GM23248 (cell line): ENCODE results near the gene ADAM10. TPM values are rescaled to one million over a fixed set of nuclear protein-coding genes. Genes with fewer than 3 reads are reported as not detected.

Experiments
- DNase-seq: peaks from one replicate; pipeline ENCODE4 v3.0.0-alpha.2; 2015
- H2AFZ ChIP-seq: fragments of 200-600 bp; sonication (generic); 2 replicates; pipeline ENCODE4 v1.6.1; 2016; ENCODE audit warnings: antibody characterized with exemption
- H3F3A ChIP-seq: fragments of 200-600 bp; sonication (generic); 2 replicates; pipeline ENCODE4 v1.6.1; 2016; ENCODE audit warnings: mild to moderate bottlenecking, antibody characterized with exemption, mixed run types; ENCODE audit not compliant: insufficient read depth
- H3K27ac ChIP-seq: fragments of 200-600 bp; sonication (generic); 2 replicates; pipeline ENCODE4 v1.5.1; 2016; ENCODE audit warnings: mild to moderate bottlenecking
- H3K27me3 ChIP-seq: fragments of 200-600 bp; sonication (generic); replicated peaks from 2 replicates; pipeline ENCODE4 v1.6.1; 2016; ENCODE audit warnings: mild to moderate bottlenecking; ENCODE audit not compliant: insufficient read depth
- H3K36me3 ChIP-seq: fragments of 200-600 bp; sonication (generic); 2 replicates; pipeline ENCODE4 v1.6.1; 2016; ENCODE audit warnings: low read depth, mild to moderate bottlenecking
- H3K4me1 ChIP-seq: fragments of 200-600 bp; sonication (generic); 2 replicates; pipeline ENCODE4 v1.6.1; 2016; ENCODE audit warnings: mild to moderate bottlenecking; ENCODE audit not compliant: insufficient read depth
- H3K4me2 ChIP-seq: fragments of 200-600 bp; sonication (generic); one replicate; pipeline ENCODE4 v1.6.1; 2016; ENCODE audit warnings: mild to moderate bottlenecking; ENCODE audit not compliant: unreplicated experiment
- H3K4me3 ChIP-seq: fragments of 200-600 bp; sonication (generic); 2 replicates; pipeline ENCODE4 v1.5.1; 2016; ENCODE audit warnings: mild to moderate bottlenecking
- H3K79me2 ChIP-seq: fragments of 200-600 bp; sonication (generic); 2 replicates; pipeline ENCODE4 v1.6.1; 2016; ENCODE audit warnings: mild to moderate bottlenecking; ENCODE audit not compliant: insufficient read depth
- H3K9ac ChIP-seq: fragments of 200-600 bp; sonication (generic); 2 replicates; pipeline ENCODE4 v1.6.1; 2016; ENCODE audit warnings: mild to moderate bottlenecking
- H3K9me2 ChIP-seq: fragments of 200-600 bp; sonication (generic); 2 replicates; pipeline ENCODE4 v1.6.1; 2016; ENCODE audit warnings: mixed run types, mild to moderate bottlenecking, moderate library complexity; ENCODE audit not compliant: insufficient read depth
- H3K9me3 ChIP-seq: fragments of 200-600 bp; sonication (generic); one replicate; pipeline ENCODE4 v1.6.1; 2017; ENCODE audit warnings: low read depth
- H4K20me1 ChIP-seq: fragments of 200-600 bp; sonication (generic); 2 replicates; pipeline ENCODE4 v1.6.0; 2016; ENCODE audit not compliant: insufficient read depth
- EZH2 ChIP-seq: fragments of 200-600 bp; sonication (generic); IDR thresholded peaks from 2 replicates; pipeline ENCODE4 v1.6.1; 2018; ENCODE audit warnings: antibody characterized with exemption, mild to moderate bottlenecking; ENCODE audit not compliant: insufficient read depth, poor library complexity, severe bottlenecking
- EZH2phosphoT487 ChIP-seq: fragments of 200-600 bp; sonication (generic); IDR thresholded peaks from 2 replicates; pipeline ENCODE4 v1.6.1; 2018; ENCODE audit warnings: antibody characterized with exemption, moderate library complexity, mild to moderate bottlenecking, low read depth; ENCODE audit not compliant: insufficient read depth
- WGBS, 2 experiments: methylation state at CpG; one replicate each; pipeline ENCODE4 v1.1.6; 2015 to 2017; ENCODE audit warnings: low lambda C conversion rate in 2 of 2, low coverage in 1 of 2; ENCODE audit errors: missing lambda C conversion rate in 2 of 2; 5-methylcytosine and 5-hydroxymethylcytosine counted together
- in situ Hi-C: fragments of 300-500 bp; cut with MboI; formaldehyde crosslinking; loops from 2 replicates; pipeline ENCODE4 v1.15.0; 2020
- polyA plus RNA-seq: library from polyadenylated mRNA; unstranded; fragments of >200 nt; fragmentation: Nextera tagmentation; extraction: Ambion mirVana; gene quantifications from 2 replicates; pipeline ENCODE4 v1.2.1, GENCODE V29; 2016
- total RNA-seq: library from RNA; depleted of rRNA; stranded (reverse); fragments of >200 nt; shearing (Covaris generic); gene quantifications from 2 replicates; pipeline ENCODE4 v1.2.3, GENCODE V29; 2014

The ADAM10 gene
- total and polyA plus RNA-seq, 2 experiments from 2014 or later = 171 to 190 TPM

DNA sequence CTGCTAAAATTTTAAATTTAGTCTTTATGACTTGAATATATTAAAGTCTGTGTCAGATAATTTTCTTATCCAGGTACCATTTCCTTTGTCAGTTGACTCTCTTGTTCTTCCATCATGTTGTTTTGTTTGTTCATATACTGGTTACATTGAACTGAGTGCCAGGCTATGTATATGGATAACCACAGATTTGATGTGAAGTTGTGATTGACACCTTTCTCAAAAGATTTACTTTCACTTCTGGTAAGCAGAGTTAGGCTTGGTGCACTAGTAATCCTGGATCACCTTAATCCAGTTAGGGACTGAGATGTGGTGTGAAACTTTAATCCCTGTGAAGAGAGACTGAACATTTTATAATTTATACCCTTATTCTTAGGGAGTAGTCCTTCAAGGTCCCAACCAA, 99.4 kb downstream of the ADAM10 start:
- no peaks in the 10 kb centered on the region; the same call in 1 of the 2 replicates for H3K9me2 ChIP-seq
- H3K9me3 ChIP-seq = no peaks in the 10 kb centered on the region
- H4K20me1 ChIP-seq = no peaks in the 10 kb centered on the region
- peaks cover 24% of the 10 kb centered on the region for H3K36me3 ChIP-seq
- TF ChIP-seq EZH2phosphoT487 = no peak
- TF ChIP-seq EZH2 = no peak
- H3K4me2 ChIP-seq = no peak overlapping the region
- H3F3A ChIP-seq = 0 out of 2 replicates have a peak, but pooled peaks cover 5% of the 10 kb centered on the region
- peaks cover 21% of the 10 kb centered on the region for H3K79me2 ChIP-seq
- no peak for DNase-seq
- no peaks in the 10 kb centered on the region for H3K4me1 ChIP-seq
- in situ Hi-C loops = no loop called here
- H3K27ac ChIP-seq = no peak overlapping the region
- no peak overlapping the region for H3K4me3 ChIP-seq
- H3K9ac ChIP-seq = no peak overlapping the region
- no peak overlapping the region for H2AFZ ChIP-seq
- no peaks in the 10 kb centered on the region for H3K27me3 ChIP-seq

GRCh38 chr15:58649175-58649574, 100.3 kb downstream of the ADAM10 start:
- Histone ChIP-seq H3K4me1 (no peaks in the 10 kb centered on the region), H3K4me3 (no peak overlapping the region), H3K27me3 (no peaks in the 10 kb centered on the region), H4K20me1 (no peaks in the 10 kb centered on the region), H3K9ac (no peak overlapping the region), H3K4me2 (no peak overlapping the region), H2AFZ (no peak overlapping the region), H3K36me3 (peaks cover 19% of the 10 kb centered on the region; the same call in 1 of the 2 replicates), H3F3A (0 out of 2 replicates have a peak, but pooled peaks cover 5% of the 10 kb centered on the region), H3K79me2 (peaks cover 13% of the 10 kb centered on the region; the same call in 1 of the 2 replicates), H3K27ac (no peak overlapping the region), H3K9me3 (no peaks in the 10 kb centered on the region), H3K9me2 (no peaks in the 10 kb centered on the region; the same call in 1 of the 2 replicates)
- no peak for DNase-seq
- in situ Hi-C loops = no loop called here
- TF ChIP-seq EZH2phosphoT487 = no peak
- TF ChIP-seq EZH2 = no peak
- WGBS, 2 experiments = 95 to 100% methylated on average over 2 of the region's 2 CpGs

DNA sequence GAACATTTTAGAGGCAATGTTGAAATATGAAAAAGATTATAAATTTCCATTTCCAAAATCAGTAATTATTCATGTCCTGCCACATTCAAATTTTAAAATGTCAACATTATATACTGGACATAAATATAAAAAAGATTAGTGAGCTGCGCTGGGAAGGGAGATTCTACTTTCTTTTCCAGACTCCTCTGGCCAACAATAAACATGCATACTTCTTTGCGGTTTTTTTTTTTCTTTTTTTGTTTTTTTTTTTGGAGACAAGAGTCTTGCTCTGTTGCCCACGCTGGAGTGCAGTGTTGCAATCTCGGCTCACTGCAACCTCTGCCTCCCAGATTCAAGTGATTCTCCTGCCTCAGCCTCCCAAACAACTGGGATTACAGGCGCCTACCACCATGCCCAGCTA, 105.5 kb downstream of the ADAM10 start:
- no peak overlapping the region for H3K9ac ChIP-seq
- H4K20me1 ChIP-seq = no peaks in the 10 kb centered on the region
- no peak overlapping the region for H2AFZ ChIP-seq
- no peaks in the 10 kb centered on the region for H3K27me3 ChIP-seq
- no peaks in the 10 kb centered on the region; the same call in 1 of the 2 replicates for H3F3A ChIP-seq
- no peaks in the 10 kb centered on the region for H3K9me2 ChIP-seq
- H3K9me3 ChIP-seq = no peaks in the 10 kb centered on the region
- in situ Hi-C loops = no loop called here
- H3K27ac ChIP-seq = no peak overlapping the region
- TF ChIP-seq EZH2 (no peak), EZH2phosphoT487 (no peak)
- no peak overlapping the region for H3K4me3 ChIP-seq
- 80 to 88% methylated on average over 5 of the region's 5 CpGs for WGBS, 2 experiments
- no peaks in the 10 kb centered on the region for H3K4me1 ChIP-seq
- peaks cover 7% of the 10 kb centered on the region; the same call in 1 of the 2 replicates for H3K79me2 ChIP-seq
- no peak for DNase-seq
- no peak overlapping the region for H3K4me2 ChIP-seq
- peaks cover 41% of the 10 kb centered on the region for H3K36me3 ChIP-seq

DNA sequence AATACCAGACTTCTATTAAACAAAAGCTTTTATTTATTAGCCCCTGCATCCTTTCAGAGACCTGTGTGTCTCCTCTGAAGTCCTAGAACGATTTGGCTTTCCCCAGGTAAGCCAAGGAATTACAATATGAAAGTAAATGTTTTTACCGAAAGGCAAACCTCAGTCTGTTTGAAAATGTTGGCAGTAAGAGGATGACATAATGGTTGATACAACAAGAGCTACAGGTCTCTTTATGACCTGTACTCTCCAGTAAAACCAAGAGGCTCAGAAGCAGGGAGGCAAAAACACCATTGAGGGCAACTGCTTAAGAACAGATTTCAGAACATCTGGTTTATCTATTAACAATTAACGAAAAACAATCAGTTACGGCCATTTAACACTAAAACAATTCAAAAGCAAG, 107.8 kb downstream of the ADAM10 start:
- no peaks in the 10 kb centered on the region for H3K27me3 ChIP-seq
- H3K4me3 ChIP-seq = no peak overlapping the region
- no peak for DNase-seq
- TF ChIP-seq EZH2phosphoT487 = no peak
- no peak for TF ChIP-seq EZH2
- H3F3A ChIP-seq = peaks cover 5% of the 10 kb centered on the region; the same call in 1 of the 2 replicates
- H3K4me1 ChIP-seq = no peaks in the 10 kb centered on the region
- 82 to 83% methylated on average over 4 of the region's 4 CpGs for WGBS, 2 experiments
- no peak overlapping the region for H2AFZ ChIP-seq
- H3K9me2 ChIP-seq = no peaks in the 10 kb centered on the region
- H3K9me3 ChIP-seq = no peaks in the 10 kb centered on the region
- H4K20me1 ChIP-seq = no peaks in the 10 kb centered on the region
- H3K36me3 ChIP-seq = peaks cover 53% of the 10 kb centered on the region
- H3K79me2 ChIP-seq = peaks cover 7% of the 10 kb centered on the region
- H3K4me2 ChIP-seq = no peak overlapping the region
- in situ Hi-C loops = no loop called here
- H3K9ac ChIP-seq = no peak overlapping the region
- no peak overlapping the region for H3K27ac ChIP-seq

- TF ChIP-seq EZH2phosphoT487 (no peak), EZH2 (no peak)
- no peak for DNase-seq
- no peak overlapping the region for H2AFZ ChIP-seq
- no peaks in the 10 kb centered on the region for H3K4me1 ChIP-seq
- no peaks in the 10 kb centered on the region for H3K9me2 ChIP-seq
- in situ Hi-C loops = no loop called here
- WGBS, 2 experiments = 95 to 96% methylated on average over 1 of the region's 1 CpG
- H3K9me3 ChIP-seq = no peaks in the 10 kb centered on the region
- H3K9ac ChIP-seq = no peak overlapping the region
- H3K4me3 ChIP-seq = no peak overlapping the region
- no peaks in the 10 kb centered on the region for H4K20me1 ChIP-seq
- H3K27ac ChIP-seq = no peak overlapping the region
- peaks cover 53% of the 10 kb centered on the region for H3K36me3 ChIP-seq
- H3K27me3 ChIP-seq = no peaks in the 10 kb centered on the region
- H3K79me2 ChIP-seq = peaks cover 3% of the 10 kb centered on the region; the same call in 1 of the 2 replicates
- H3K4me2 ChIP-seq = no peak overlapping the region
- H3F3A ChIP-seq = peaks cover 5% of the 10 kb centered on the region; the same call in 1 of the 2 replicates
These were observed 109.5 kb downstream of the ADAM10 start for GRCh38 chr15:58639992-58640391.
